ENCODE data around the gene EPHB4. TPM values are rescaled to one million over a fixed set of nuclear protein-coding genes. Genes with fewer than 3 reads are reported as not detected.
A peak's percentile ranks its signal among the peaks of the same experiment; 100 is the strongest.
"Not testable (repeated sequence)": the region's sequence is repeated elsewhere in the genome, so short reads cannot be mapped to it uniquely, and the experiment has no call there.

The EPHB4 gene
- total RNA-seq, 1 experiment from 2014 or later: 135 TPM

DNA sequence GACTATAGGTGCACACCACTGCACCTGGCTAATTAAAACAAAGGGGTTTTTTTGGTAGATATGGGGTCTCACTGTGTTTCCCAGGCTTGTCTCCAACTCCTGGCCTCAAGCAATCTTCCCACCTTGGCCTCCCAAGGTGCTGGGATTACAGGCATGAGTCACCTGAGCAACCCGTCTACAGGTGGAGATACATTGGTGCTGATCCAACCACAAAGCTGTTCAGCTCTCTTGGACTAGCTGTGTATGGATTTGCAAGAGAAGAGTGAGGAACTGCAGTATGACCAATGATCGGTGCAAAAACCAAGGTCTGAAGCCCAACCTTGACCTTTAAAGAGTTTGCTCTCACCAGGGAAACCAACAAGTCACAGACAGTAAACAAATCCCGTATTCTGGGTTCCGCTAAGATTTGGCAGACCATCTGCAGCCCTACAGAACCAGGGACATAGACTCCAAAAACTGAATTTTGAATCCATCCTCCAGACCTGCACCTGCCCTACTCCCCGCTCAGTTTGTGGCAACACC is 18.9 kb downstream of the EPHB4 start:
- H3K4me2 ChIP-seq (ENCODE audit: insufficient read depth, insufficient read length, low read length): no peak overlapping the region
- no peak overlapping the region for H4K5ac ChIP-seq (ENCODE audit: insufficient read length, low read depth, low read length)
- H3K56ac ChIP-seq (ENCODE audit: insufficient read length, low read depth, low read length): no peak overlapping the region
- H3K79me1 ChIP-seq (ENCODE audit: insufficient read depth, low read depth, low read length, poor library complexity, severe bottlenecking): peaks cover 2% of the 10 kb centered on the region
- peaks cover 69 to 96% (median 95%) of the 10 kb centered on the region in 3 experiments for H3K36me3 Mint-ChIP-seq (ENCODE audit: insufficient read depth in 1 of 3, low read depth in 3 of 3)
- H3K9me3 ChIP-seq (ENCODE audit: control insufficient read depth, low read depth, low read length): no peaks in the 10 kb centered on the region
- no peak overlapping the region for H2BK5ac ChIP-seq (ENCODE audit: insufficient read length, low read length)
- no peak overlapping the region for H3K14ac ChIP-seq (ENCODE audit: insufficient read depth, low read length)
- H2BK15ac ChIP-seq (ENCODE audit: low read depth, low read length): no peak overlapping the region
- H3K23me2 ChIP-seq (ENCODE audit: insufficient read length, low read depth, low read length, poor library complexity, severe bottlenecking): no peaks in the 10 kb centered on the region
- H2AK5ac ChIP-seq (ENCODE audit: insufficient read length, low read length): no peak overlapping the region
- no peak for DNase-seq
- no peak overlapping the region for H3K27ac ChIP-seq (ENCODE audit: insufficient read length, low read depth, low read length)
- no peak overlapping the region for H3K18ac ChIP-seq (ENCODE audit: insufficient read length, low read depth, low read length)
- no peak overlapping the region for H4K91ac ChIP-seq (ENCODE audit: insufficient read length, low read depth, low read length)
- H3K27ac Mint-ChIP-seq: peak overlapping the region in 2 of 3 experiments; percentile 41 to 82; a peak in 2 of 7 replicates
- no peaks in the 10 kb centered on the region for H3K27me3 ChIP-seq (ENCODE audit: insufficient read depth, low read length)
- no peaks in the 10 kb centered on the region for H3K79me2 ChIP-seq (ENCODE audit: insufficient read depth, low read length)
- no peaks in the 10 kb centered on the region for H3K4me1 ChIP-seq (ENCODE audit: insufficient read depth, low read length)
- peaks cover 5 to 10% of the 10 kb centered on the region in 2 experiments; a peak in 3 of 4 replicates for H3K4me1 Mint-ChIP-seq
- H2BK120ac ChIP-seq (ENCODE audit: low read depth, low read length, poor library complexity, severe bottlenecking): no peak overlapping the region
- WGBS (ENCODE audit: extremely low coverage, insufficient read length, low lambda C conversion rate): no CpG with 5 or more reads among the region's 5 CpGs
- no peak overlapping the region for H2BK12ac ChIP-seq (ENCODE audit: insufficient read length, low read depth, low read length)
- no peaks in the 10 kb centered on the region; the same call in 1 of the 2 replicates for H3K27me3 Mint-ChIP-seq (ENCODE audit: low read depth)
- no peak overlapping the region for H4K8ac ChIP-seq (replicated peaks; ENCODE audit: insufficient read length, low read depth, low read length)
- H3K9me3 Mint-ChIP-seq: no peaks in the 10 kb centered on the region
- no peak for TF ChIP-seq CTCF (conservative IDR thresholded peaks at IDR 0.05)
- H4K20me1 ChIP-seq (ENCODE audit: control insufficient read depth, insufficient read depth, insufficient read length): no peaks in the 10 kb centered on the region
- H3K4ac ChIP-seq (ENCODE audit: low read depth, low read length): no peak overlapping the region
- no peak overlapping the region for H3T11ph ChIP-seq (ENCODE audit: low read length)
- H3K23ac ChIP-seq (ENCODE audit: insufficient read length, low read depth, low read length): no peak overlapping the region
- H2AFZ ChIP-seq (ENCODE audit: low read length): no peak overlapping the region
- no peak overlapping the region for H3K9ac ChIP-seq (ENCODE audit: extremely low read depth, insufficient read length, low read length)
- no peak overlapping the region for H3K4me3 Mint-ChIP-seq
- H2BK20ac ChIP-seq (ENCODE audit: low read depth, low read length, poor library complexity, severe bottlenecking): no peak overlapping the region

- not testable (repeated sequence) for H3K23ac ChIP-seq (ENCODE audit: insufficient read length, low read depth, low read length); H2BK15ac ChIP-seq (ENCODE audit: low read depth, low read length); DNase-seq; H3K23me2 ChIP-seq (ENCODE audit: insufficient read length, low read depth, low read length, poor library complexity, severe bottlenecking); H3K9me3 Mint-ChIP-seq; H3K27me3 Mint-ChIP-seq (ENCODE audit: low read depth); H4K8ac ChIP-seq (replicated peaks; ENCODE audit: insufficient read length, low read depth, low read length); H2BK20ac ChIP-seq (ENCODE audit: low read depth, low read length, poor library complexity, severe bottlenecking); H3K4ac ChIP-seq (ENCODE audit: low read depth, low read length); H4K20me1 ChIP-seq (ENCODE audit: control insufficient read depth, insufficient read depth, insufficient read length); H3K27ac ChIP-seq (ENCODE audit: insufficient read length, low read depth, low read length); H3K56ac ChIP-seq (ENCODE audit: insufficient read length, low read depth, low read length); H2BK5ac ChIP-seq (ENCODE audit: insufficient read length, low read length); H3K27me3 ChIP-seq (ENCODE audit: insufficient read depth, low read length); H2AFZ ChIP-seq (ENCODE audit: low read length); H2BK120ac ChIP-seq (ENCODE audit: low read depth, low read length, poor library complexity, severe bottlenecking); H3K27ac Mint-ChIP-seq; H4K5ac ChIP-seq (ENCODE audit: insufficient read length, low read depth, low read length); H3T11ph ChIP-seq (ENCODE audit: low read length); H3K14ac ChIP-seq (ENCODE audit: insufficient read depth, low read length); H3K4me2 ChIP-seq (ENCODE audit: insufficient read depth, insufficient read length, low read length); H3K9ac ChIP-seq (ENCODE audit: extremely low read depth, insufficient read length, low read length); H2BK12ac ChIP-seq (ENCODE audit: insufficient read length, low read depth, low read length); H2AK5ac ChIP-seq (ENCODE audit: insufficient read length, low read length); H3K18ac ChIP-seq (ENCODE audit: insufficient read length, low read depth, low read length); H3K9me3 ChIP-seq (ENCODE audit: control insufficient read depth, low read depth, low read length); H3K4me1 ChIP-seq (ENCODE audit: insufficient read depth, low read length); H3K79me2 ChIP-seq (ENCODE audit: insufficient read depth, low read length); H3K79me1 ChIP-seq (ENCODE audit: insufficient read depth, low read depth, low read length, poor library complexity, severe bottlenecking); H4K91ac ChIP-seq (ENCODE audit: insufficient read length, low read depth, low read length); H3K4me3 Mint-ChIP-seq
- H3K36me3 Mint-ChIP-seq (ENCODE audit: insufficient read depth in 1 of 3, low read depth in 3 of 3): peaks cover 64 to 93% (median 86%) of the 10 kb centered on the region in 3 experiments
- peaks cover 8 to 13% of the 10 kb centered on the region in 2 experiments; a peak in 3 of 4 replicates for H3K4me1 Mint-ChIP-seq
- WGBS (ENCODE audit: extremely low coverage, insufficient read length, low lambda C conversion rate): no CpG with 5 or more reads among the region's 6 CpGs
These were observed 20.4 kb downstream of the EPHB4 start for GRCh38 chr7:100806883-100807282.
